ENCODE measurements around the gene CD4. TPM values are rescaled to one million over a fixed set of nuclear protein-coding genes. Genes with fewer than 3 reads are reported as not detected.

The CD4 gene
- total and polyA plus RNA-seq, 4 donors, result 15.9 to 44.8 (median 32.0) TPM

GRCh38 chr12:6860942-6861341 is 71.6 kb downstream of the CD4 start:
- Histone ChIP-seq H3K36me3 (ENCODE audit: control insufficient read depth in 4 of 4, insufficient read depth in 3 of 4, low read depth in 1 of 4, low read length in 3 of 4) (peaks cover 15 to 82% (median 48%) of the 10 kb centered on the region in 4 donors), H3K9ac (ENCODE audit: low read depth in 1 of 2, low read length in 2 of 2) (no peak overlapping the region), H3K27me3 (ENCODE audit: control insufficient read depth in 4 of 4, insufficient read depth in 4 of 4, low read length in 3 of 4) (no peaks in the 10 kb centered on the region), H3K27ac (ENCODE audit: low read depth in 1 of 2, low read length in 2 of 2) (no peak overlapping the region), H3K9me3 (ENCODE audit: control insufficient read depth in 4 of 4, low read length in 3 of 4) (no peaks in the 10 kb centered on the region), H3K4me1 (ENCODE audit: control insufficient read depth in 4 of 4, insufficient read depth in 4 of 4, low read length in 3 of 4) (no peaks in the 10 kb centered on the region), H3K4me3 (ENCODE audit: low read depth in 1 of 3, low read length in 3 of 3) (no peak overlapping the region)
- no peak for TF ChIP-seq TAF1 (conservative IDR thresholded peaks at IDR 0.05)
- TF ChIP-seq ZBTB33 (IDR thresholded peaks at IDR 0.05), result no peak
- TF ChIP-seq REST (IDR thresholded peaks at IDR 0.05), result no peak
- TF ChIP-seq NR2F2 (IDR thresholded peaks at IDR 0.05), result no peak
- TF ChIP-seq MAX (IDR thresholded peaks at IDR 0.05), result no peak
- TF ChIP-seq RXRA (IDR thresholded peaks at IDR 0.05), result no peak
- TF ChIP-seq HNF4G (IDR thresholded peaks at IDR 0.05), result no peak
- no peak for TF ChIP-seq CTCF (IDR thresholded peaks at IDR 0.05; ENCODE audit: low read depth, low read length, missing input control)
- TF ChIP-seq YY1 (IDR thresholded peaks at IDR 0.05), result no peak
- no peak for TF ChIP-seq SP1 (IDR thresholded peaks at IDR 0.05)
- no peak for TF ChIP-seq EGR1 (IDR thresholded peaks at IDR 0.05; ENCODE audit: low read depth in 2 of 2)
- no peak for TF ChIP-seq GABPA (IDR thresholded peaks at IDR 0.05 in 1 of 2, conservative IDR thresholded peaks at IDR 0.05 in 1 of 2)
- no peak for DNase-seq (ENCODE audit: low spot score)
- 96% methylated on average over 7 of the region's 7 CpGs for WGBS

DNA sequence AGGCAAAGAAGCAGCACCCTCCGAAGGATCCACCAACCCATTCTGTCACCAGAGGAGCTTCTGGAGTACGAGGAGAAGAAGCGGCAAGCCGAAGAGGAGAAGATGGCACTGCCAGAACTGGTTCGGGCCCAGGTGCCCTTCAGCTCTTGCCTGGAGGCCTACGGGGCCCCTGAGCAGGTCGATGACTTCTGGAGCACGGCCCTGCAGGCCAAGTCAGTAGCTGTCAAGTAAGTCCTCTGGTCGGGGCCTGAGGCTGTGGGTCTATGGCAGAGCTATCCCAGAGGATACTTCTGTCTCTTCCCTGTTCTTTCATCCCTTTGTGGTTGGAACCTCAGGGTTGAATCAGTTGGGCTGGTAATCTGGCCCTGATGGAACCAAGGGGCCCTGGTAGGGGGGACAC is 72.1 kb downstream of the CD4 start:
- peaks cover 12 to 79% (median 46%) of the 10 kb centered on the region in 4 donors for H3K36me3 ChIP-seq (ENCODE audit: control insufficient read depth in 4 of 4, insufficient read depth in 3 of 4, low read depth in 1 of 4, low read length in 3 of 4)
- no peak overlapping the region for H3K9ac ChIP-seq (ENCODE audit: low read depth in 1 of 2, low read length in 2 of 2)
- no peak for DNase-seq (ENCODE audit: low spot score)
- no peak overlapping the region for H3K27ac ChIP-seq (ENCODE audit: low read depth in 1 of 2, low read length in 2 of 2)
- H3K27me3 ChIP-seq (ENCODE audit: control insufficient read depth in 4 of 4, insufficient read depth in 4 of 4, low read length in 3 of 4), result no peaks in the 10 kb centered on the region
- H3K4me1 ChIP-seq (ENCODE audit: control insufficient read depth in 4 of 4, insufficient read depth in 4 of 4, low read length in 3 of 4), result peaks cover 0 to 1% (median under 1%) of the 10 kb centered on the region in 4 donors
- H3K9me3 ChIP-seq (ENCODE audit: control insufficient read depth in 4 of 4, low read length in 3 of 4), result no peaks in the 10 kb centered on the region
- 91% methylated on average over 9 of the region's 9 CpGs for WGBS
- H3K4me3 ChIP-seq (ENCODE audit: low read depth in 1 of 3, low read length in 3 of 3), result no peak overlapping the region
- TF ChIP-seq CTCF (IDR thresholded peaks at IDR 0.05; ENCODE audit: low read depth, low read length, missing input control) (no peak), JUND (IDR thresholded peaks at IDR 0.05) (no peak), ZBTB33 (IDR thresholded peaks at IDR 0.05) (no peak), NR2F2 (IDR thresholded peaks at IDR 0.05) (no peak), TAF1 (conservative IDR thresholded peaks at IDR 0.05) (no peak), HNF4G (IDR thresholded peaks at IDR 0.05) (no peak), HNF4A (conservative IDR thresholded peaks at IDR 0.05) (no peak), REST (IDR thresholded peaks at IDR 0.05) (no peak), YY1 (IDR thresholded peaks at IDR 0.05) (no peak)

Data from liver (tissue), 9 donors.